GM15510 (cell line): ENCODE results near the gene OR13C3.

Source experiments
- POLR2A ChIP-seq: IDR thresholded peaks from 3 replicates; pipeline ENCODE4 v1.6.1; 2011; ENCODE audit warnings: borderline replicate concordance; ENCODE audit not compliant: insufficient read length; ENCODE audit errors: extremely low read depth

The OR13C3 gene

DNA sequence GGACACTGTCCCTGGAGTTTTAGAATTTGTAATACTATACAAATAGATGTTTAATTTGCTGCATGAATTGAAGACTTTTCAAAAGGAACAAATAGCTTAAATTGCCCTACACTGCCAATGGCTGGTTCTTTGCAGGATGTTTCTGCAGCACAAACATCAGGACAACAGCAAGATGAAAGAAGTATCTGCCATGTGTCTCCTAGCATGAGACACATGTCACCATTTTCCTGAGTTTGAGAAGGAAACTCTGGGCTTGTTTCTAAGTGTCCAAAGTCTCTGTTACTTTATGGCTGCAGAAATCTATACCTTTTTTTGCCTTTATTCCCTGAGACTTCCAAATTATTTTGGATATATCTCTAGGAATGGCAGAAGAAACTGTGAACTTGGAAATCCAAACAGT is 33.2 kb downstream of the OR13C3 start:
- TF ChIP-seq POLR2A: no peak

DNA sequence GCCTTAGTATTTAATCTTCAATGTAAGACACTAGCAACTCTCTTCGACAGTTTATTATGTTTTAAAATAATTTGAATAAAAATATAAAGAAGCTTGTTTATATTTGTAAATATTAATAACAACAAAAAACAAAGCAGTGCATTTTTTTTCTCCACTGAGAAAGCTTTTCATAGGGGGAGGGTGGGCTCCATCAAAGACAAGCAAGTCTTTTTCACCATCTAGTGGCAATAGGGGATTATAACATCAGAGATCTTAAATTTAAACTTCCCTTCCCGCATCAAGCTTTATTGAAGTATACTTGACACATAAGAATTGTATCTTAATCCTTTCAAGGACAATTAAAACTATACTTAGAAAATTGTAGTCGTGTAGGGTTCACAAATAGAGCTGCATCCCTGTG is 41.8 kb downstream of the OR13C3 start:
- TF ChIP-seq POLR2A: no peak
